IPS DF 4.7 (cell line): ENCODE results near the gene SMS.

Experiments used
- DNase-seq: peaks from one replicate; pipeline ENCODE4 v3.0.0-alpha.2; 2013; ENCODE audit warnings: low spot score; ENCODE audit errors: extremely low read depth

The SMS gene

GRCh38 chrX:22037225-22037624 lies 96.7 kb downstream of the SMS start:
- no peak for DNase-seq

GRCh38 chrX:22037911-22038537 lies 97.5 kb downstream of the SMS start:
- no peak for DNase-seq

- no peak for DNase-seq
Measured at GRCh38 chrX:22039541-22039940, 99.0 kb downstream of the SMS start.

- DNase-seq = no peak
Measured at GRCh38 chrX:22040184-22040583, 99.7 kb downstream of the SMS start.

- DNase-seq = no peak
Measured at GRCh38 chrX:22041907-22042530, 101.5 kb downstream of the SMS start.

- no peak for DNase-seq
Measured at GRCh38 chrX:22043872-22044271, 103.4 kb downstream of the SMS start.
